ENCODE results near the gene SCFD2. TPM values are rescaled to one million over a fixed set of nuclear protein-coding genes. Genes with fewer than 3 reads are reported as not detected.

The SCFD2 gene
- total RNA-seq, 1 donor from 2014 or later: 14.3 TPM

- Histone ChIP-seq H3K36me3 (no peaks in the 10 kb centered on the region), H3K27ac (no peak overlapping the region), H3K4me1 (no peaks in the 10 kb centered on the region), H3K27me3 (no peaks in the 10 kb centered on the region), H3K9me3 (no peaks in the 10 kb centered on the region), H3K4me3 (no peak overlapping the region)
- ATAC-seq (no peak), DNase-seq (no peak)
- intact Hi-C loops (cut with DNase I): no loop called here
- TF ChIP-seq CTCF (IDR thresholded peaks at IDR 0.05): no peak
These were observed 389.2 kb downstream of the SCFD2 start for GRCh38 chr4:52976523-52977230.

- DNase-seq: no peak
- H3K27ac ChIP-seq: no peak overlapping the region
- no peak for ATAC-seq
- intact Hi-C loops (cut with DNase I): no loop called here
- TF ChIP-seq CTCF (IDR thresholded peaks at IDR 0.05): no peak
- no peaks in the 10 kb centered on the region for H3K36me3 ChIP-seq
- H3K4me3 ChIP-seq: no peak overlapping the region
- H3K9me3 ChIP-seq: no peaks in the 10 kb centered on the region
- H3K27me3 ChIP-seq: no peaks in the 10 kb centered on the region
- no peaks in the 10 kb centered on the region for H3K4me1 ChIP-seq
These were observed 397.2 kb downstream of the SCFD2 start for GRCh38 chr4:52968691-52969090.

- Histone ChIP-seq H3K4me1 (no peaks in the 10 kb centered on the region), H3K9me3 (no peaks in the 10 kb centered on the region), H3K36me3 (no peaks in the 10 kb centered on the region), H3K27ac (no peak overlapping the region), H3K27me3 (no peaks in the 10 kb centered on the region), H3K4me3 (no peak overlapping the region)
- TF ChIP-seq CTCF (IDR thresholded peaks at IDR 0.05): no peak
- DNase-seq (no peak), ATAC-seq (no peak)
- intact Hi-C loops (cut with DNase I): no loop called here
These were observed 397.6 kb downstream of the SCFD2 start for GRCh38 chr4:52968241-52968640.

GRCh38 chr4:52966781-52967180 lies 399.1 kb downstream of the SCFD2 start:
- H3K4me3 ChIP-seq: no peak overlapping the region
- no peaks in the 10 kb centered on the region for H3K36me3 ChIP-seq
- H3K27ac ChIP-seq: no peak overlapping the region
- H3K27me3 ChIP-seq: no peaks in the 10 kb centered on the region
- ATAC-seq (no peak), DNase-seq (no peak)
- H3K9me3 ChIP-seq: no peaks in the 10 kb centered on the region
- intact Hi-C loops (cut with DNase I): no loop called here
- H3K4me1 ChIP-seq: no peaks in the 10 kb centered on the region
- no peak for TF ChIP-seq CTCF (IDR thresholded peaks at IDR 0.05)

- DNase-seq: no peak
- ATAC-seq: no peak
- intact Hi-C loops (cut with DNase I): no loop called here
- H3K4me1 ChIP-seq: no peaks in the 10 kb centered on the region
- H3K27ac ChIP-seq: no peak overlapping the region
- no peaks in the 10 kb centered on the region for H3K36me3 ChIP-seq
- H3K27me3 ChIP-seq: no peaks in the 10 kb centered on the region
- no peak for TF ChIP-seq CTCF (IDR thresholded peaks at IDR 0.05)
- no peak overlapping the region for H3K4me3 ChIP-seq
- no peaks in the 10 kb centered on the region for H3K9me3 ChIP-seq
These were observed 399.7 kb downstream of the SCFD2 start for GRCh38 chr4:52966172-52966571.
